Immature natural killer cell (primary cell): Measurements from ENCODE around the gene PPP1R26. TPM values are rescaled to one million over a fixed set of nuclear protein-coding genes. Genes with fewer than 3 reads are reported as not detected.

Source experiments
- DNase-seq, 3 donors: peaks; one replicate each; pipeline ENCODE4 v3.0.0; 2022; ENCODE audit warnings: mixed read lengths in 1 of 3
- H3K27ac Mint-ChIP-seq, 6 donors: one replicate each; pipeline ENCODE4 v1.8.0; 2020; ENCODE audit warnings: mixed read lengths in 6 of 6, mild to moderate bottlenecking in 5 of 6, inconsistent platforms in 4 of 6, moderate library complexity in 3 of 6
- H3K27me3 Mint-ChIP-seq, 3 donors: one replicate each; pipeline ENCODE4 v1.8.0; 2020 to 2021; ENCODE audit warnings: low read depth in 3 of 3, mild to moderate bottlenecking in 3 of 3, mixed read lengths in 3 of 3, moderate library complexity in 3 of 3, inconsistent platforms in 1 of 3
- H3K36me3 Mint-ChIP-seq, 3 donors: one replicate each; pipeline ENCODE4 v1.8.0; 2020; ENCODE audit warnings: mixed read lengths in 3 of 3, inconsistent platforms in 2 of 3, mild to moderate bottlenecking in 2 of 3
- H3K4me1 Mint-ChIP-seq, 2 donors: one replicate each; pipeline ENCODE4 v1.8.0; 2020; ENCODE audit warnings: inconsistent platforms in 2 of 2, mild to moderate bottlenecking in 2 of 2, mixed read lengths in 2 of 2, moderate library complexity in 1 of 2
- H3K4me3 Mint-ChIP-seq, 5 donors: one replicate each; pipeline ENCODE4 v1.8.0; 2020; ENCODE audit warnings: mild to moderate bottlenecking in 5 of 5, mixed read lengths in 5 of 5, inconsistent platforms in 3 of 5, moderate library complexity in 3 of 5
- H3K9me3 Mint-ChIP-seq, 6 donors: one replicate each; pipeline ENCODE4 v1.8.0; 2020; ENCODE audit warnings: mild to moderate bottlenecking in 6 of 6, mixed read lengths in 6 of 6, inconsistent platforms in 4 of 6, moderate library complexity in 3 of 6
- polyA plus RNA-seq, 3 donors: library from polyadenylated mRNA; unstranded; fragments of 300-500 nt; fragmentation: Illumina TruSeq; gene quantifications; one replicate each; pipeline ENCODE4 v1.2.3, GENCODE V29; 2021

PPP1R26 gene
- polyA plus RNA-seq, 3 donors from 2014 or later = 0.29 to 1.2 (median 0.39) TPM

DNA sequence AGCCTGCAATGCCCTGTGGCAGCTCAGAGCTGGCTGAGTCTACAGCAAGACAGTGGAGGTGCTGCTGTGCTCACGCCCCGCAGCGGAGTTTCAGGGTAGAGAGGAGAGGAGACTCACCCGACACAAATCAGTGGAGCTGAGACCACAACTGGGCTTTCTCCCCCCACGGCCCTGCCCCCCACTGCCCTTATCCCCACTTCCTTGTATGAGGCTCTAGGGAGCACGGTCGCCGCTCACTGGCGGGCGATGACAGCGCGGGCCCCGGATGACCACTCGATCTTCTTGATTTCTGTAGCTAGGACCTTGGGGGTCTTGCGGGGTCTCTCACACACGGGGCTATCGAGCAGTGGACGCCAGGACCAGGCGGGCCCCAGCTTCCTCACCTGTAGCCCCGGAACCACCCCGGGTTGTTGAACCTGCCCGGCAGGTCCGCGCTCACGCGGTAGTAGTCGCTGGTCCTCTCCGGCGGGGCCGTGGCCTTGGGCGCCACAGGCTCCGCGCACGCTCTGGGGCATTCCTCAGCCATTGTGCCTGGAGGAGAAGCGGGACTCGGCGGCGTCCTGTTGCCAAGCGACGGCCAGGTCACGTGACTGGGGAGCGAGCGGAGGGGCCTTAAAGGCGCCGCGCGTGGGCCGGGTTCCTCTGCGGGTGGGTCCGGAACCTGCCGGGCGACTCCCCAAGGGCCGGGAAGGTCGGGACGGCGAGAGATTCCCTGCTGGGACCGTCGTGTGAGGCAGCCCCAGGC is 19.9 kb downstream of the PPP1R26 start:
- peak; percentile 82 to 86 (median 86) for DNase-seq
- H3K27ac Mint-ChIP-seq = peak overlapping the region in 2 of 6 donors; percentile 40 to 57
- H3K4me3 Mint-ChIP-seq = peak overlapping the region; percentile 78 to 86 (median 81)
- H3K27me3 Mint-ChIP-seq = peaks cover 0 to 4% (median 4%) of the 10 kb centered on the region in 3 donors
- H3K4me1 Mint-ChIP-seq = peaks cover 20 to 23% of the 10 kb centered on the region in 2 donors
- no peaks in the 10 kb centered on the region for H3K9me3 Mint-ChIP-seq
- H3K36me3 Mint-ChIP-seq = peaks cover 0 to 4% (median 0%) of the 10 kb centered on the region in 3 donors

DNA sequence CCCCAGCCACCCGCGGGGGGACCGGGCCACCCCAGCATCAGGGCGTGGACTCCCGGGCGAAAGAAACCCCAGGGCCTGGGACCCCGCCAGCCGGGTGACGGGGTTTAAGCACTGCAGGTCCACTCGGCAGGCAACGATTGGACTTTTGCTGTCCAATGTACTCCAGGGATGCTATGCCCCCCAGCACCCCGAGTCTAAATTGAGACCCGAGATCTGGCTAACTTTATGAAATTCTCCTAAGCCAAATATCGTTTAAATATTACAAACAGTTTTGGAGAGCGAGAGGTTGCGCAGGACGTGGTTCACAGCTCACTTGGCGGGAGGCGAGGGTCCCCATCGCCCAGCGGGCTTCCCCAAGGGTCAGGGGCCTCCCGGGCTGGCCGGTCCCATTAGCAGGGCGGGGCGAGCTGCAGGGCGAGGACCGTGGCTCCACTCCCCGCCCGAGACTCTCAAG is 20.5 kb downstream of the PPP1R26 start:
- Mint-ChIP-seq H3K36me3 (peaks cover 0 to 4% (median 0%) of the 10 kb centered on the region in 3 donors), H3K4me3 (peak overlapping the region; percentile 83 to 94 (median 86)), H3K27me3 (peaks cover 0 to 4% (median 2%) of the 10 kb centered on the region in 3 donors), H3K9me3 (no peaks in the 10 kb centered on the region), H3K4me1 (peaks cover 20 to 25% of the 10 kb centered on the region in 2 donors), H3K27ac (peak overlapping the region in 3 of 6 donors; percentile 24 to 67 (median 63))
- peak in 1 of 3 donors; percentile 31 for DNase-seq

- Mint-ChIP-seq H3K27me3 (peaks cover 0 to 6% (median 2%) of the 10 kb centered on the region in 3 donors), H3K27ac (peak within 1 kb of the TSS in 5 of 6 donors; percentile 63 to 91 (median 75)), H3K4me1 (peaks cover 20 to 25% of the 10 kb centered on the region in 2 donors), H3K4me3 (peak within 1 kb of the TSS; percentile 84 to 94 (median 86)), H3K36me3 (peaks cover 0 to 4% (median 0%) of the 10 kb centered on the region in 3 donors), H3K9me3 (no peaks in the 10 kb centered on the region)
- DNase-seq = peak; percentile 82 to 85 (median 84)
Observed at GRCh38 chr9:135500525-135501260, 21.1 kb downstream of the PPP1R26 start, which contains the start of gene MRPS2. Gene MRPS2, plus strand, starts transcription at chr9:135500682. Its CDS starts 29 bp downstream, at chr9:135500711.

GRCh38 chr9:135501261-135502167 is 21.9 kb downstream of the PPP1R26 start:
- Mint-ChIP-seq H3K36me3 (peaks cover 0 to 4% (median 0%) of the 10 kb centered on the region in 3 donors), H3K27ac (peak overlapping the region in 3 of 6 donors; percentile 44 to 67 (median 51))
- no peak for DNase-seq

GRCh38 chr9:135502168-135502872 is 22.7 kb downstream of the PPP1R26 start:
- Mint-ChIP-seq H3K4me1 (peaks cover 20 to 25% of the 10 kb centered on the region in 2 donors), H3K9me3 (no peaks in the 10 kb centered on the region), H3K4me3 (peak overlapping the region; percentile 84 to 94 (median 86)), H3K27me3 (peaks cover 0 to 6% (median 2%) of the 10 kb centered on the region in 3 donors), H3K27ac (peak overlapping the region in 1 of 6 donors; percentile 44), H3K36me3 (peaks cover 0 to 4% (median 0%) of the 10 kb centered on the region in 3 donors)
- no peak for DNase-seq

More at GRCh38 chr9:135501261-135502167, 21.9 kb downstream of the PPP1R26 start:
- peaks cover 20 to 25% of the 10 kb centered on the region in 2 donors for H3K4me1 Mint-ChIP-seq
- H3K27me3 Mint-ChIP-seq = peaks cover 0 to 6% (median 2%) of the 10 kb centered on the region in 3 donors
- H3K9me3 Mint-ChIP-seq = no peaks in the 10 kb centered on the region
- peak overlapping the region; percentile 84 to 94 (median 86) for H3K4me3 Mint-ChIP-seq

DNA sequence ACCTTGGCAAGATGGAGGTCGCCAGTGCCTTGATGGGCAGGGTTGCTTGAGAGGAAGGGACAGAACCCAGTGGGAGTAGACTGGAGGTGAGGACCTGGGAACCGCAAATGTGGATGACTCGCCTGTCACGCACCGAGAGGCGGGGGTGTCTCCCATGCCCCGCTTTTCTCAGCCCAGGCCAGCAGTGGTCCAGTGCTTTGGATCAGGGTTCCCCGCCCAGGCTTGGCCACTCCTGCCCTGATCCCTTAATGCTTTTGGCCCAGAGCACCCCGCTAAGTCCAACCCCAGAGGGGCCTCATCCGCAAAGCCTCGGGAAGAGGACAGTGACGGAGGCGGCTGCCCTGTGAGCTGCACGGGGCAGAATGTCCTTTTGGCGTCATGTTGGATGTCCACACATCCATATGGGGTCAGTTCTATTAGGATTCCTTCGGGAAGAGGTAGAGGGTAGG is 23.3 kb downstream of the PPP1R26 start:
- H3K4me3 Mint-ChIP-seq = peak overlapping the region in 4 of 5 donors; percentile 9 to 92 (median 50)
- peaks cover 20 to 25% of the 10 kb centered on the region in 2 donors for H3K4me1 Mint-ChIP-seq
- H3K36me3 Mint-ChIP-seq = peaks cover 0 to 4% (median 0%) of the 10 kb centered on the region in 3 donors
- peaks cover 0 to 1% (median 0%) of the 10 kb centered on the region in 6 donors for H3K9me3 Mint-ChIP-seq
- H3K27ac Mint-ChIP-seq = no peak overlapping the region
- H3K27me3 Mint-ChIP-seq = peaks cover 0 to 6% (median 2%) of the 10 kb centered on the region in 3 donors
- no peak for DNase-seq

- DNase-seq = no peak
- Mint-ChIP-seq H3K4me3 (peak overlapping the region in 3 of 5 donors; percentile 13 to 86 (median 32)), H3K27me3 (peaks cover 0 to 6% (median 2%) of the 10 kb centered on the region in 3 donors), H3K9me3 (peaks cover 0 to 4% (median 0%) of the 10 kb centered on the region in 6 donors), H3K27ac (no peak overlapping the region), H3K4me1 (peaks cover 20 to 25% of the 10 kb centered on the region in 2 donors), H3K36me3 (peaks cover 0 to 4% (median under 1%) of the 10 kb centered on the region in 3 donors)
Observed at GRCh38 chr9:135503371-135504261, 24.0 kb downstream of the PPP1R26 start.

GRCh38 chr9:135504262-135505243 is 25.0 kb downstream of the PPP1R26 start:
- peak overlapping the region in 1 of 5 donors; percentile 6 for H3K4me3 Mint-ChIP-seq

DNA sequence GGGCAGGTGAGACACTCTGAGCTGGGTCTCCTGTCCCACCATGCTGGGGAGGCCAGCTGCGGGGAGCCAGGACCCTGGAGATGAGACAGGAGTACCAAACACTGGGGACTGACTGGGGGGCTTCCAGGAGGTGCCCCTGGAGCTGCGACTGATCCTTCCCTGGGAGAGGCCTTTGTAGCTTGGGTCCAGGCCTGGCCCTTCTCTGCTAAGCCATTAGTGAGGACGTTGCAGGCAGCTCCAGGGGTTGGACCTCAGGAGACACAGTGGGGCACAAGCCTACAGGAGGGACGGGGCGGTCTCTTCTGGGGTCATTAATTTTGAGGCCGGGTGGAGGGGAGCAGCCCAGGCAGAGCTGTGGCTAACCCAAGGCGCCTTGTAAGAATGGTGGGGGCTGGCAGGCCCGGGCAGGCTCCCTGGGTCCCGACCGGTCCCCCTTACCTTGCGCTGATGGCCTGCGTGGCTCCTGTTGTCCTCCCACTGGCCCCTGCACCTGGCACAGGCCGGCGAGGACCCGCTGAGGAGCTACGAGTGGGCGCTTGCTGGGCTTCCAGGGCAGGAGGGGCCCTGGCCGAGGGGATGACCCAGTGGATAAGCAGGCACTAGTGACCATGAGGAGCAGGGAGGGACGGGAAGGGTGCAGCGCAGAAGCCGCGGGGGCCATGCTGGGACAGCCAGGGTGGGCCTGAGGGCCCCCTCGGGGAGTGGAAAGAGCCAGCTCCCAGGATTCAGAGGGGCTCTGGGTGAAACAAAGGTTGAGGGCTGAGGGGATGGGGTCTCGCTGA is 26.0 kb downstream of the PPP1R26 start:
- H3K27me3 Mint-ChIP-seq = peaks cover 0 to 1% (median 0%) of the 10 kb centered on the region in 3 donors
- no peak overlapping the region for H3K27ac Mint-ChIP-seq
- no peak overlapping the region for H3K4me3 Mint-ChIP-seq
- H3K36me3 Mint-ChIP-seq = peaks cover 4 to 8% (median 5%) of the 10 kb centered on the region in 3 donors
- peaks cover 15 to 17% of the 10 kb centered on the region in 2 donors for H3K4me1 Mint-ChIP-seq
- no peak for DNase-seq
- H3K9me3 Mint-ChIP-seq = peaks cover 4 to 11% (median 7%) of the 10 kb centered on the region in 6 donors

More at GRCh38 chr9:135504262-135505243, 25.0 kb downstream of the PPP1R26 start:
- Mint-ChIP-seq H3K9me3 (peaks cover 4 to 10% (median 7%) of the 10 kb centered on the region in 6 donors), H3K27me3 (peaks cover 0 to 4% (median 2%) of the 10 kb centered on the region in 3 donors), H3K27ac (peak overlapping the region in 1 of 6 donors; percentile 35), H3K4me1 (peaks cover 16 to 19% of the 10 kb centered on the region in 2 donors), H3K36me3 (peaks cover 4 to 8% (median 5%) of the 10 kb centered on the region in 3 donors)
- DNase-seq = peak; percentile 23 to 38 (median 35)
